Stomach (tissue), 4 donors: ENCODE measurements around the gene TEX13D.

Experiments
- CTCF ChIP-seq, 7 experiments: fragments of 450-650 bp in 4 of 7; fragments of 200-600 bp in 3 of 7; sonication (generic) in 3 of 7; IDR thresholded peaks; one replicate each; pipeline ENCODE4 v1.5.1; 2016 to 2019; ENCODE audit warnings: antibody characterized with exemption in 7 of 7, control low read depth in 2 of 7, mild to moderate bottlenecking in 1 of 7
- EP300 ChIP-seq: sonication (generic); formaldehyde crosslinking; IDR thresholded peaks from one replicate; pipeline ENCODE4 v1.6.1; 2017; ENCODE audit warnings: antibody characterized with exemption
- POLR2AphosphoS5 ChIP-seq, 3 donors: sonication (generic); formaldehyde crosslinking; IDR thresholded peaks; one replicate each; pipeline ENCODE4 v1.6.1; 2016; ENCODE audit warnings: antibody characterized with exemption in 3 of 3

GRCh38 chrX:124362072-124362471 is 29.6 kb downstream of the TEX13D start:
- no peak for TF ChIP-seq POLR2AphosphoS5 (IDR thresholded peaks at IDR 0.05)
- TF ChIP-seq EP300 = no peak
- TF ChIP-seq CTCF (IDR thresholded peaks at IDR 0.05) = no peak
